ENCODE results near the gene BZW2.

DNA sequence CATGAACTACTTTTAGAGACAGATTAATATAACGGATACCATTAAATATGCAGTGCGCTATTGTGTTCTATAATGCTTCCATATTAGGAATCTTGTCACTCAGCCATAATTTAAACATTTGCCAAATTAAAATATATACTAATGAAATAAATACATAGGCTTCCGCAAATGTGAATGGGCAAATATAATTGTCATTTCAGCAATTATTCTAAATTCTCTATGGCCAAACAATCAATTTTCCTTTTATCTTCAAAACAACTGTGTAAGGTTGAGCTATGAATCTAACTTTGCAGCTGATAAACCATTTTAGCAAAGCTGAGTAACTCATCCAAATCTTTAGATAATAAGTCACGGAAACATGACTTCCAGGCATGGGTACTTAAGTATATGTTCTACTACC lies 86.8 kb downstream of the BZW2 start:
- TF ChIP-seq, protein P1, sequence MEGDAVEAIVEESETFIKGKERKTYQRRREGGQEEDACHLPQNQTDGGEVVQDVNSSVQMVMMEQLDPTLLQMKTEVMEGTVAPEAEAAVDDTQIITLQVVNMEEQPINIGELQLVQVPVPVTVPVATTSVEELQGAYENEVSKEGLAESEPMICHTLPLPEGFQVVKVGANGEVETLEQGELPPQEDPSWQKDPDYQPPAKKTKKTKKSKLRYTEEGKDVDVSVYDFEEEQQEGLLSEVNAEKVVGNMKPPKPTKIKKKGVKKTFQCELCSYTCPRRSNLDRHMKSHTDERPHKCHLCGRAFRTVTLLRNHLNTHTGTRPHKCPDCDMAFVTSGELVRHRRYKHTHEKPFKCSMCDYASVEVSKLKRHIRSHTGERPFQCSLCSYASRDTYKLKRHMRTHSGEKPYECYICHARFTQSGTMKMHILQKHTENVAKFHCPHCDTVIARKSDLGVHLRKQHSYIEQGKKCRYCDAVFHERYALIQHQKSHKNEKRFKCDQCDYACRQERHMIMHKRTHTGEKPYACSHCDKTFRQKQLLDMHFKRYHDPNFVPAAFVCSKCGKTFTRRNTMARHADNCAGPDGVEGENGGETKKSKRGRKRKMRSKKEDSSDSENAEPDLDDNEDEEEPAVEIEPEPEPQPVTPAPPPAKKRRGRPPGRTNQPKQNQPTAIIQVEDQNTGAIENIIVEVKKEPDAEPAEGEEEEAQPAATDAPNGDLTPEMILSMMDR (optimal IDR thresholded peaks at IDR 0.05 in 1 of 3, IDR thresholded peaks at IDR 0.05 in 1 of 3, conservative IDR thresholded peaks at IDR 0.05 in 1 of 3; ENCODE audit: extremely low read depth in 1 of 3, insufficient read depth in 2 of 3, low read length in 3 of 3) = no peak
- no peak for TF ChIP-seq EZH2 (IDR thresholded peaks at IDR 0.05; ENCODE audit: low read length)
